GM18858 (cell line): Measurements from ENCODE around the gene KRTAP10-1.
"Not testable (repeated sequence)": the region's sequence is repeated elsewhere in the genome, so short reads cannot be mapped to it uniquely, and the experiment has no call there.

Source experiments
- ATAC-seq: cut with Tn5 transposase; IDR thresholded peaks from one replicate; pipeline ENCODE4 v1.9.1; 2021; ENCODE audit not compliant: unreplicated experiment

Gene KRTAP10-1

DNA sequence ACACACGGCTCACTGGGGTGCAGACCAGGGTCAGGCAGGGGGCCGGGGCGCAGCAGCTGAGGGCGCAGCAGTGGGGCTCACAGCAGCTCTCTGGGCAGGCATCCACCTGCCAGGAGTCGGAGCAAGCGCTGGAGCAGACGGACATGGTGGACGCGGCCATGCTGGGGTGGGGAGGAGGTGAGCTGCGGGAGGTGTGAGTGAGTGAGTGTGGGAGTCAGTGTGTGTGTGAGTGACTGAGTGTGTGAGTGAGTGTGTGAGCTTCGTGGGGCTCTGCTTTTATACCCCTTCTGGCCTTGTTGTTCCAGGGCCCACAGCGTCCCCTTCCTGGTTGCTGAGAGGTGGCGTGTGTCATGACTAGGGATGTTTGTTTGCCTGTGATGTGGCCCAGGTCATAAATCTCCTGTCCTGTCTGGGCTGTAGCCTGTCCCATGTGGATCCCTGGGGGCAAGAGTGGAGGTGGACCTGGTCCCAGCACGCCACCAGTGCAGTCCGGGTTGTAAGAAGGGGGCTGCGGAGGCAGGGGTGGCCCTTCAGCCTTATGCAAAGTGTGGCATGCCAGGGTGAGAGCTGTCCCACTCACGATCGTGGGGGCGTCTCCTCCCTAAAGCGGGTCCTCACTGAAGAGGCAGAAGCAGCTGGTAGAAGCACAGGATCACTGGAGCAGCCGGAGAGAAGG, at the start of gene KRTAP10-1:
KRTAP10-1 (minus strand) TSS at position 205 of the 676 bp plus-strand sequence; CDS start at position 160, 45 bp downstream.
- ATAC-seq, result no peak

GRCh38 chr21:44589094-44589493, 49.1 kb upstream of the KRTAP10-1 start:
- ATAC-seq, result no peak

DNA sequence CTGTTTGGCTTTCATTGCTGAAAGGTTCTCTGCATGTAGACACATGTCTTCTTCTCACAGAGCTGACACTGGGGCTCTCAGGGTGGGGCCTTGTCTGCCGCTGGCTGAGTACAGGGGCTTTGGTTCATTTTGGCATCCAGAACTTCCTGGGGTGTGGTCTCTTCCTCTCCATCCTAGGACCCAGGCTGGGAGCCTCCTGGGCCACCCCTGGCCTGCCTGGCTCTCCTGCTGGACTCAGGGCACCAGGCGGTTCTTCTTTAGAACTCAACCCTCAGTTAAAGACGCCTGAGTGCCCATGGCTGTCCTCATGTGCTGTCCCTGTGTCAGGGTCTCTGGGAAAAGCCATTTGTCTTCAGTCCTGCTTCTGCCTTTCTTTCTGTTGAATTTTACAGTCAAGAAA, 45.9 kb upstream of the KRTAP10-1 start:
- no peak for ATAC-seq

DNA sequence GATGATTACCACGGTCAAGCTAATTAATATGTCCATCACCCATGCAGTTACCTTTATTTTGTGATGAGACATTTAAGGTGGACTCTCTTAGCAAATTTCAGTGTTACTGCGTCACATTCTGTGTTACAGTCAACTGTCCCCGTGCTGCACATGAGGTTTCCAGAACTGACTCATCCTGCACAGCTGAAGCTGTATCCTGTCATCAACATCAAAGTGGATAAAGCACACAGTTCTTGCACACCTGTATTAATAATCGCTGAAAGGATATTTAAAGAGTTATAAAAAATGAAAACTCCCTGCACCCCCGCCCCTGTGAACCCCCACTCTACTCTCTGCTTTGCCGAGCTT, 43.8 kb upstream of the KRTAP10-1 start:
- no peak for ATAC-seq

DNA sequence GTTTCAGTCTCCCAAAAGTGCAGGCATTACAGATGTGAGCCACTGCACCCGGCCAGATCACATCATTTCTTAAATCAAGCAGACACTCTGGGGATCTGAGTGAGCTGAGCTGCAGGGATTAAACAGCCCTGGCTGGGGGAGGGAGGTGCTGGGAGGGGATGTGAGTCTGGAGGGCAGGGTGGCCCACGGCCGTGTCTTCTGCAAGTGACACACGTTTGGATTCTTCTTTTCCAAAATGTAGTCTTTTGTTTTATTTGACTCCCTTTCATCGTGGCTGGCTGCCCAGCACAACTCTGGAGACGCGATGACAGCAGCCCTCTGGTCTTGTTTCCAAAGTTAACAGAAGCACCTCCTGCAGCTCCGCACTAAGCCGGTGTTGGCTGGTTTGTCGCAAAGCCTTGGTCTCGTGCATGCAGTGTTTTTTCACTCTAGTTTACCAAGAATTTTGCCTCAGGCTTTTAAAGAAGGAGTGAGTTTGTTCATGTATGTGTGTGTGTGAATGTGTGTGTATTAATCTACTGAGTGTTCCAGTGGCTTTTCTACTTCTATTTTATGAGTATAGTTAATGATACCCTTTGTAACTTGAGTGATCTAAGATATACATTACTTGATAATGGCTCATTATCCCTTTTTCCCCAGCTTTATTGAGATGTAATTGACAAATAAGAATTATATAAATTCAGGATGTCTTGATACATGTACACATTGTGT, 43.2 kb upstream of the KRTAP10-1 start:
- ATAC-seq, result no peak

GRCh38 chr21:44582055-44582454, 42.1 kb upstream of the KRTAP10-1 start:
- no peak for ATAC-seq

DNA sequence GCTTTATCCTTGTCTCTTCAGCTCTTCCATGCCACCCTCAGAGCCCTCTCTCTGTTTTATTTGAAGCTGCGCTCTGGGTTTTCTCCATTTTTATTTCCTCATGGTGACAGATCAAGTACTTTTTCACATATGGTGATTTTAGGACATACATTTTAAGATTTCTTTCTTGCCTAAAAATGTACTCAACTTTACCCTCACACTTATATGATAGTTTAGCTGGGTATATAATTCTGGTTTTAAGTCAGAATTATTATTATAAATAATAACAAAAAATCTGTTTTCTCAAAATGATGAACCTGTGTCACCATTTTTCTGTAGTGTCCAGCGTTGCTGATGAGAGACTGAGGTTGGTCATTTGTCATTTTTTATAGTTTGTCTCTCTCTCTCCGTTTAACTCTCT, 41.2 kb upstream of the KRTAP10-1 start:
- ATAC-seq, result no peak

GRCh38 chr21:44580231-44580821, 40.3 kb upstream of the KRTAP10-1 start, which contains the start of gene KRTAP10-5:
Gene KRTAP10-5 (minus strand): TSS chr21:44580604. CDS start chr21:44580578, 26 bp downstream.
- not testable (repeated sequence) for ATAC-seq

DNA sequence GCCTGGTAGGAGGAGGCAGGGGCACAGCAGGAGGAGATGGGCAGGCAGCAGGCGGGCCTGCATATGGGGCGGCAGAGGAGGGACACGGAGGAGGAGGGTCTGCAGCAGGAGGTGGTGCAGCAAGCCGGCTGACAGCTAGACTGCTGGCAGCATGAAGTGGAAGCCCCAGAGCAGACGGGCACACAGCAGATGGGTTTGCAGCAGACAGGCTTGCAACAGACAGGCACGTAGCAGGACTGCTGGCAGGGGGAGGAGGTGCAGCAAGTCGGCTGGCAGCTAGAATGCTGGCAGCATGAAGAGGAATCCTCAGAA, 39.8 kb upstream of the KRTAP10-1 start:
- no peak for ATAC-seq

- no peak for ATAC-seq
Observed at GRCh38 chr21:44579056-44579832, 39.2 kb upstream of the KRTAP10-1 start.

DNA sequence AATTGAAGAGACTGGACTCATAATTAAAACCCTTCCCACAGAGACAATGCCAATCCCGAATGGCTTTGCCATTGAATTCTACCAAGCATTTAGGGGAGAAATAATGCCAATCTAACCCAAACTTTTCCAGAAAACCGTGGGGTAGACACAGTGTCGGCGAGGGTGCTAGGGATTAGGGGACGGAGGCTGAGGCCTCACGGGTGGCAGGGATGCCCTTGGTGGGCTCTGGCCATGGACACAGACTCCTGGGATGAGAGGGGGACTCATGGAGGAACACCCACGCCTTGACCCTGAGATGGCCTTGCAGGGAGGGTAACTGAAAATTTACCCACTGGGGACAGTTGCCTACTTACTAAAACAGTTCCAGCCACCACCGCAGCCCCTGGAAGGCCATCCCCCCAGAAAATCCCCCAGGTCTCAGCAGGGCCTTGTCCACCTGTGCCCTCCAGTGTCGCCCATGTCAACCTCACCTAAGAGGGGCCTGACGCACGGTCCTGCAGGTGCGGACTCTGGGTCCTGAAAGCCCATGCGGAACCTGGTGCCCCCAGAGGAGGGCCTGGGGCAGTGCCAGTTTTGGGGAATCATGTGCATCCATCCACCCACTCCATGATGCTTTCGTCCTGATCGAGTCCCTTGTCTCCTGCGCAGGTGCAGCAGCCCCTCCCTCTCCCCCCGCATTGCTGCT, 38.5 kb upstream of the KRTAP10-1 start:
- ATAC-seq, result no peak

GRCh38 chr21:44576025-44576420, 36.0 kb upstream of the KRTAP10-1 start:
- ATAC-seq, result no peak

GRCh38 chr21:44575307-44576024, 35.5 kb upstream of the KRTAP10-1 start:
- no peak for ATAC-seq

- ATAC-seq, result no peak
Observed at GRCh38 chr21:44574457-44575306, 34.7 kb upstream of the KRTAP10-1 start.

DNA sequence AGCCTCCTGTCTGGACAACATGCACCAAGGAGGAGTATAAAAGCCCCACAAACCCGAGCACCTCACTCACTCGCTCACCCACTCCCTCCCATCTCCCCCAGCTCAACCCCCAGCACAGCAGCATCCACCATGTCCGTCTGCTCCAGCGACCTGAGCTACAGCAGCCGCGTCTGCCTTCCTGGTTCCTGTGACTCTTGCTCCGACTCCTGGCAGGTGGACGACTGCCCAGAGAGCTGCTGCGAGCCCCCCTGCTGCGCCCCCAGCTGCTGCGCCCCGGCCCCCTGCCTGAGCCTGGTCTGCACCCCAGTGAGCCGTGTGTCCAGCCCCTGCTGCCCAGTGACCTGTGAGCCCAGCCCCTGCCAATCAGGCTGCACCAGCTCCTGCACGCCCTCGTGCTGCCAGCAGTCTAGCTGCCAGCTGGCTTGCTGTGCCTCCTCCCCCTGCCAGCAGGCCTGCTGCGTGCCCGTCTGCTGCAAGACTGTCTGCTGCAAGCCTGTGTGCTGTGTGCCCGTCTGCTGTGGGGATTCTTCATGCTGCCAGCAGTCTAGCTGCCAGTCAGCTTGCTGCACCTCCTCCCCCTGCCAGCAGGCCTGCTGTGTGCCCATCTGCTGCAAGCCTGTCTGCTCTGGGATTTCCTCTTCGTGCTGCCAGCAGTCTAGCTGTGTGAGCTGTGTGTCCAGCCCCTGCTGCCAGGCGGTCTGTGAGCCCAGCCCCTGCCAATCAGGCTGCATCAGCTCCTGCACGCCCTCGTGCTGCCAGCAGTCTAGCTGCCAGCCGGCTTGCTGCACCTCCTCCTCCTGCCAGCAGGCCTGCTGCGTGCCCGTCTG, 33.8 kb upstream of the KRTAP10-1 start, which contains the start of gene KRTAP10-4:
KRTAP10-4 (plus strand) TSS at position 100 of the 827 bp plus-strand sequence; CDS start at position 130, 30 bp downstream.
- ATAC-seq, result not testable (repeated sequence)

- no peak for ATAC-seq
Observed at GRCh38 chr21:44572959-44573583, 33.1 kb upstream of the KRTAP10-1 start.

DNA sequence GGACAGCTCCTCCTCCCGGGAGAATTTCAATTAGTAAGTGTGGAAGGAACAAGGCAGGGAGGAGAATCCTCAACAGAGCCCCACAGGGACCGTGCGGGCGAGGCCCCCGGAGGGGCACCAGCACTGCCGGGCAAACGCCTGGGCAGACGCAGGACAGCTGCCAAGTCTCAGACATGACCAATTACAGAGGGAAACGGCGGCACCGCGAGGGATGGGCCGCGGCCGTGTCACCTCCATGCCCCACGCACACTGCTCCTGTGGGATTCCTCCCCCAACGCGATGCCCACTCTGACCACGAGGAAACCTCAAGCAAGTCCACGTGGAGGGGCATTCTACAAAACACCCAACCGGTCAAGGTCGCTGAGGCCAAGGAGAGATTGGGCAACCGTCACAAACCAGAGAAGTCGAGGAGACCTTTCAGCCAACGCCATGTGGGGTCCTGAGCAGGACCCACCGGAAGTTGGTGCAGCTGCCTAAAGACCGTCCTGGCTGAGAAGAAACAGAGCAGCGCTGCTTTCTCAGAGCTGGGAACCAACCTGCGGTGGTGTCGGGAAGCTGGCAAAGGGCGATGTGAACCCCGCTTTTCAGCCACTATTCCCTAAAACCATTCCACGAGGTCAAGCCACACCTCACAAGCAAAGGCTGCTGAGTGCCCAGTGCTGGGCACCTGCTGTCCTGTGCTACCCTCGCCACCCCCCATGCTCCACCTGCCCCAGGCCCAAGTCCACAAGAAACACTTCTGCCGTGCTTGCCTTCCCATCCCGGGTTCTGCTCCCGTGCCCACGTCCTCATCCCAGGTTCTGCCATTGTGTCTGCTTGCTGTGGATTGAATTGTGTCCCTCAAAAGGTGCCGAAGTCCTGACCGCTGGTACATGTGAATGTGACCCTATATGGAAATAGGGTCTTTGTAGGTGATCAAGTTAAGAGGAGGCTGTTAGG, 32.1 kb upstream of the KRTAP10-1 start:
- no peak for ATAC-seq
